Karpas-422 (cell line): ENCODE results near the gene ANKRD13C. TPM values are rescaled to one million over a fixed set of nuclear protein-coding genes. Genes with fewer than 3 reads are reported as not detected.

ENCODE experiments used
- DNase-seq: peaks from one replicate; pipeline ENCODE4 v3.0.0-alpha.2; 2015
- H2AFZ ChIP-seq: fragments of 200-600 bp; sonication (generic); 2 replicates; pipeline ENCODE4 v1.6.1; 2014; ENCODE audit warnings: antibody characterized with exemption, low read length, mixed read lengths
- H3K27ac ChIP-seq: fragments of 200-600 bp; sonication (generic); 2 replicates; pipeline ENCODE4 v1.5.1; 2014; ENCODE audit warnings: mild to moderate bottlenecking, low read length, moderate library complexity
- H3K27me3 ChIP-seq: fragments of 200-600 bp; sonication (generic); 2 replicates; pipeline ENCODE4 v1.6.1; 2014; ENCODE audit warnings: low read length, mixed read lengths
- H3K36me3 ChIP-seq: fragments of 200-600 bp; sonication (generic); 2 replicates; pipeline ENCODE4 v1.6.1; 2014; ENCODE audit warnings: low read length, mixed read lengths; ENCODE audit not compliant: insufficient read depth
- H3K4me1 ChIP-seq: fragments of 200-600 bp; sonication (generic); 2 replicates; pipeline ENCODE4 v1.6.1; 2014; ENCODE audit warnings: mild to moderate bottlenecking, low read length, mixed read lengths
- H3K4me2 ChIP-seq: fragments of 200-600 bp; sonication (generic); 2 replicates; pipeline ENCODE4 v1.6.1; 2014; ENCODE audit warnings: low read length, low read depth, mild to moderate bottlenecking; ENCODE audit not compliant: poor library complexity, severe bottlenecking
- H3K4me3 ChIP-seq: fragments of 200-600 bp; sonication (generic); 2 replicates; pipeline ENCODE4 v1.5.1; 2014; ENCODE audit warnings: mild to moderate bottlenecking, antibody characterized with exemption, low read length, mixed read lengths
- H3K79me2 ChIP-seq: fragments of 200-600 bp; sonication (generic); 2 replicates; pipeline ENCODE4 v1.6.1; 2014; ENCODE audit warnings: mild to moderate bottlenecking, low read length, mixed read lengths
- H3K9ac ChIP-seq: fragments of 200-600 bp; sonication (generic); 2 replicates; pipeline ENCODE4 v1.6.0; 2014; ENCODE audit warnings: low read length
- H3K9me2 ChIP-seq: fragments of 200-600 bp; sonication (generic), shearing (Covaris generic); replicated peaks from 2 replicates; pipeline ENCODE4 v1.6.0; 2014; ENCODE audit warnings: mild to moderate bottlenecking, low read length, moderate library complexity; ENCODE audit not compliant: insufficient read depth
- H3K9me3 ChIP-seq: fragments of 300-700, 200-600 bp; sonication (generic); 2 replicates; pipeline ENCODE4 v1.6.1; 2014; ENCODE audit warnings: low read length, mixed read lengths
- H4K20me1 ChIP-seq: fragments of 200-600 bp; sonication (generic); 2 replicates; pipeline ENCODE4 v1.6.1; 2014; ENCODE audit warnings: mild to moderate bottlenecking, antibody characterized with exemption, low read length, low read depth; ENCODE audit not compliant: insufficient read depth
- total RNA-seq: library from RNA; depleted of rRNA; stranded (reverse); fragments of >200 nt; shearing (Covaris generic); gene quantifications from 2 replicates; pipeline ENCODE4 v1.2.3, GENCODE V29; 2014; ENCODE audit warnings: low replicate concordance; rRNA removed

The ANKRD13C gene
- total RNA-seq = 34.3 and 40.0 TPM in 2 replicates

GRCh38 chr1:70354332-70355110 lies at the start of gene ANKRD13C:
TSS of gene ANKRD13C (minus strand) at chr1:70354722. CDS start at chr1:70354408, 314 bp downstream.
- H4K20me1 ChIP-seq = no peaks in the 10 kb centered on the region
- peak within 1 kb of the TSS; percentile 89 for H3K4me3 ChIP-seq

GRCh38 chr1:70403759-70404158 lies 49.2 kb upstream of the ANKRD13C start:
- no peak overlapping the region for H3K4me3 ChIP-seq
- H3K4me2 ChIP-seq = no peak overlapping the region
- DNase-seq = no peak

More at GRCh38 chr1:70354332-70355110, at the start of gene ANKRD13C:
- Histone ChIP-seq H3K9me3 (no peaks in the 10 kb centered on the region), H3K36me3 (0 out of 2 replicates have a peak, but pooled peaks cover 4% of the 10 kb centered on the region), H3K4me2 (peak within 1 kb of the TSS; percentile 85), H3K9ac (peak within 1 kb of the TSS; percentile 90), H3K4me1 (peaks cover 28% of the 10 kb centered on the region), H2AFZ (peak within 1 kb of the TSS; percentile 85), H3K79me2 (peaks cover 66% of the 10 kb centered on the region), H3K27ac (peak within 1 kb of the TSS; percentile 42), H3K27me3 (no peaks in the 10 kb centered on the region), H3K9me2 (no peaks in the 10 kb centered on the region)
- peak; percentile 98 for DNase-seq

GRCh38 chr1:70401974-70402373 lies 47.5 kb upstream of the ANKRD13C start:
- H3K4me3 ChIP-seq = no peak overlapping the region
- no peaks in the 10 kb centered on the region for H4K20me1 ChIP-seq
- 0 out of 2 replicates have a peak, but pooled peaks cover 3% of the 10 kb centered on the region for H3K27me3 ChIP-seq
- H3K9me3 ChIP-seq = no peaks in the 10 kb centered on the region
- H3K36me3 ChIP-seq = no peaks in the 10 kb centered on the region
- H3K27ac ChIP-seq = no peak overlapping the region
- no peaks in the 10 kb centered on the region for H3K79me2 ChIP-seq
- no peak overlapping the region for H3K4me2 ChIP-seq
- no peaks in the 10 kb centered on the region for H3K9me2 ChIP-seq
- H3K4me1 ChIP-seq = peaks cover 12% of the 10 kb centered on the region
- no peak overlapping the region for H3K9ac ChIP-seq
- H2AFZ ChIP-seq = no peak overlapping the region
- DNase-seq = no peak

More at GRCh38 chr1:70403759-70404158, 49.2 kb upstream of the ANKRD13C start:
- Histone ChIP-seq H3K9me3 (no peaks in the 10 kb centered on the region), H3K9ac (no peak overlapping the region), H3K27ac (no peak overlapping the region), H2AFZ (no peak overlapping the region; the same call in 1 of the 2 replicates), H3K79me2 (no peaks in the 10 kb centered on the region), H3K9me2 (no peaks in the 10 kb centered on the region), H3K27me3 (0 out of 2 replicates have a peak, but pooled peaks cover 3% of the 10 kb centered on the region), H4K20me1 (no peaks in the 10 kb centered on the region), H3K36me3 (no peaks in the 10 kb centered on the region), H3K4me1 (peaks cover 11% of the 10 kb centered on the region)

GRCh38 chr1:70400335-70400734 lies 45.8 kb upstream of the ANKRD13C start:
- peaks cover 20% of the 10 kb centered on the region for H3K4me1 ChIP-seq
- no peaks in the 10 kb centered on the region for H3K9me3 ChIP-seq
- DNase-seq = no peak
- H3K4me2 ChIP-seq = no peak overlapping the region
- no peak overlapping the region for H3K27ac ChIP-seq
- no peaks in the 10 kb centered on the region for H3K36me3 ChIP-seq
- no peaks in the 10 kb centered on the region for H3K79me2 ChIP-seq
- 0 out of 2 replicates have a peak, but pooled peaks cover 3% of the 10 kb centered on the region for H3K27me3 ChIP-seq
- H3K9ac ChIP-seq = no peak overlapping the region
- H2AFZ ChIP-seq = no peak overlapping the region
- no peaks in the 10 kb centered on the region for H4K20me1 ChIP-seq
- H3K4me3 ChIP-seq = no peak overlapping the region
- H3K9me2 ChIP-seq = no peaks in the 10 kb centered on the region

GRCh38 chr1:70397013-70397412 lies 42.5 kb upstream of the ANKRD13C start:
- no peak overlapping the region for H3K9ac ChIP-seq
- H3K79me2 ChIP-seq = no peaks in the 10 kb centered on the region
- no peak overlapping the region for H3K27ac ChIP-seq
- peaks cover 13% of the 10 kb centered on the region for H3K4me1 ChIP-seq
- H2AFZ ChIP-seq = 0 out of 2 replicates have a peak overlapping the region, but pooled peaks have one; percentile 1
- no peak for DNase-seq
- H3K9me2 ChIP-seq = no peaks in the 10 kb centered on the region
- H3K27me3 ChIP-seq = 0 out of 2 replicates have a peak, but pooled peaks cover 3% of the 10 kb centered on the region
- H3K36me3 ChIP-seq = no peaks in the 10 kb centered on the region
- H3K4me3 ChIP-seq = no peak overlapping the region
- H3K4me2 ChIP-seq = peak overlapping the region; percentile 46
- no peaks in the 10 kb centered on the region for H4K20me1 ChIP-seq
- H3K9me3 ChIP-seq = no peaks in the 10 kb centered on the region

GRCh38 chr1:70396607-70397006 lies 42.1 kb upstream of the ANKRD13C start:
- no peaks in the 10 kb centered on the region for H3K79me2 ChIP-seq
- H3K27ac ChIP-seq = no peak overlapping the region
- DNase-seq = no peak
- H3K9me3 ChIP-seq = no peaks in the 10 kb centered on the region
- H3K4me1 ChIP-seq = peaks cover 9% of the 10 kb centered on the region
- H3K9me2 ChIP-seq = no peaks in the 10 kb centered on the region
- H3K4me2 ChIP-seq = peak overlapping the region; percentile 46
- 0 out of 2 replicates have a peak, but pooled peaks cover 3% of the 10 kb centered on the region for H3K27me3 ChIP-seq
- no peak overlapping the region for H3K4me3 ChIP-seq
- H3K9ac ChIP-seq = no peak overlapping the region
- H4K20me1 ChIP-seq = no peaks in the 10 kb centered on the region
- H3K36me3 ChIP-seq = no peaks in the 10 kb centered on the region
- H2AFZ ChIP-seq = 0 out of 2 replicates have a peak overlapping the region, but pooled peaks have one; percentile 1

GRCh38 chr1:70392626-70393025 lies 38.1 kb upstream of the ANKRD13C start:
- Histone ChIP-seq H3K9me3 (no peaks in the 10 kb centered on the region), H3K27me3 (no peaks in the 10 kb centered on the region), H4K20me1 (no peaks in the 10 kb centered on the region), H3K9ac (no peak overlapping the region), H3K4me2 (no peak overlapping the region), H3K36me3 (no peaks in the 10 kb centered on the region), H3K27ac (no peak overlapping the region), H3K79me2 (no peaks in the 10 kb centered on the region), H2AFZ (no peak overlapping the region), H3K9me2 (no peaks in the 10 kb centered on the region), H3K4me1 (peaks cover 9% of the 10 kb centered on the region), H3K4me3 (no peak overlapping the region)
- no peak for DNase-seq

GRCh38 chr1:70387507-70387906 lies 33.0 kb upstream of the ANKRD13C start:
- no peaks in the 10 kb centered on the region for H3K79me2 ChIP-seq
- H3K9me2 ChIP-seq = no peaks in the 10 kb centered on the region
- H2AFZ ChIP-seq = no peak overlapping the region
- no peaks in the 10 kb centered on the region for H3K9me3 ChIP-seq
- no peaks in the 10 kb centered on the region for H3K36me3 ChIP-seq
- no peak overlapping the region for H3K4me2 ChIP-seq
- no peaks in the 10 kb centered on the region for H3K27me3 ChIP-seq
- H3K4me1 ChIP-seq = peaks cover 15% of the 10 kb centered on the region
- H3K27ac ChIP-seq = no peak overlapping the region
- H4K20me1 ChIP-seq = no peaks in the 10 kb centered on the region
- H3K9ac ChIP-seq = no peak overlapping the region
- DNase-seq = no peak
- H3K4me3 ChIP-seq = no peak overlapping the region
